Epithelial cell of esophagus (primary cell): ENCODE data around the gene RAPGEF3.
A peak's percentile ranks its signal among the peaks of the same experiment; 100 is the strongest.

Source experiments
- DNase-seq: peaks from one replicate; pipeline ENCODE4 v3.0.0; 2010; ENCODE audit warnings: low read depth
- H3K4me3 ChIP-seq: 2 replicates; pipeline ENCODE4 v1.5.1; 2011; ENCODE audit warnings: mild to moderate bottlenecking, low read length, control low read depth
- CTCF ChIP-seq: IDR thresholded peaks from 2 replicates; pipeline ENCODE4 v1.5.1; 2011; ENCODE audit warnings: low read depth, mild to moderate bottlenecking, low read length, control low read depth, inconsistent platforms; ENCODE audit not compliant: insufficient read depth; ENCODE audit errors: missing control alignments

Gene RAPGEF3

DNA sequence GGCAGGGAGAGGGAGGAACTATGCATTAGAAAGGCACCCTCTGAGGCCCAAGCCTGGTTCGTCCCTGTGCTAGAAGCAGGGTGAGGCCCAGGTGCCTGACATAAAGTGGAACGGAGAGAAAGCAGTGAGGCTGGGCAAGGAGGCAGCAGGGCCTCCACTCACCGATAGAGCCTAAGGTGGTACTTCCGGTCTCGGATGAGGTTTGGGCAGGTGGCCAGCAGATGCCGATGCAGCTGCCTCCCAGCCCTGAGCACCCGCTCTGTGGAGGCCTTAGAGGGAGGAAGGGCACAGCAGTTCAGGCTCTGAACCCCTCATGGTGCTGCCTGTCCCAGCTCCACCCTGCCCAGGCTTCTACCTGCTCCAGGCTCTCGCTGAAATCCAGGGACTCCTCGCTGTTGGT, 7.1 kb downstream of the RAPGEF3 start:
- H3K4me3 ChIP-seq: no peak overlapping the region
- TF ChIP-seq CTCF: no peak
- no peak for DNase-seq

DNA sequence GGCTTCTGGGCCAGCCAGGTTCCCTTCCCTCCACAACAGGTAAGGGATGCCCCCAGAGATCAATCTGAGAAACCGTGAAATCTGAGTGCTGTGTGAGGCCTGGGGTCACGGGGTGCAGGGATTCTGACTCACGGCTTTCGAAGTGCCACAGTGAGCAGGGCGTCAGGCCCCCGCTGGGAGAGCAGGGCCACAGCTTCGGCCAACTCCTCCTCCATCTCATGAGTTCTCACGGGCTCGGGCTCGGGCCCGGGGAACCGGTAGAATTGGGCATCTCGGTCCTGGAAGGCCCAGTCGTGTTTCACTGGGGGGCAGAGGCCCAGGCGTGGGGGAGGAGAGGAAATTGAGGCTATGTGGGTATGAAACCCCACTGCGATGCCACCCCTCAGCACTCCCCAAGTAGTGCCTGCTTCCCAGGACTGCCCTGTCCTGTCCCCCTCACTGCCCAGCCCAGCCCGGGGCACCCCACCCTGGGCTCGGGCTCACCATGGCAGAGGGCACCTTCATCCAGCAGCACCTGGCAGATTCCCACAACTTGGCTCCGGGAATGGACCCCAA, 7.7 kb downstream of the RAPGEF3 start:
- TF ChIP-seq CTCF: no peak
- no peak overlapping the region for H3K4me3 ChIP-seq
- DNase-seq: no peak

- DNase-seq: no peak
- TF ChIP-seq CTCF: no peak
- H3K4me3 ChIP-seq: no peak overlapping the region
These were observed 8.4 kb downstream of the RAPGEF3 start for GRCh38 chr12:47750229-47750798.

DNA sequence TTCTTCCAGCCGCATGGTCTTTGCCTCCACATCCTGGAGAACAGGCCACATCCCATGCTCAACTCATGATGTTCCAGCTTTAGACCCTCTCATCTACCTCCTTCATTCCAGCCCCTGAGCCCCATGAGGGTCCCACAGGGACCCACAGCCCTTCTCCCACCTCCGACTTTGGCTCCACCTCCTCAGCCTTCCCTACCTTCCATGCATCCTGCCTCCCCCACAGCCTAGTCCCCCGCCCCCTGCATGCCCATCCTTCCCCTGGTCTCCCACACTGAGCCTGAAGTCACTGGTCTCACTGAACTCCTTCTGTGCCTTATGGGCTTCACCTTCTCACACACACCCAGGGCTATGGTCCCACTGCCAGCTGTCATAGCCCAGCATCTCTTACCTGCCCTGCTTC, 9.8 kb downstream of the RAPGEF3 start:
- TF ChIP-seq CTCF: no peak

GRCh38 chr12:47748507-47748828, 10.2 kb downstream of the RAPGEF3 start:
- no peak for DNase-seq
- TF ChIP-seq CTCF: no peak
- no peak overlapping the region for H3K4me3 ChIP-seq

More for the DNA sequence above, 9.8 kb downstream of the RAPGEF3 start:
- DNase-seq: no peak
- H3K4me3 ChIP-seq: no peak overlapping the region

DNA sequence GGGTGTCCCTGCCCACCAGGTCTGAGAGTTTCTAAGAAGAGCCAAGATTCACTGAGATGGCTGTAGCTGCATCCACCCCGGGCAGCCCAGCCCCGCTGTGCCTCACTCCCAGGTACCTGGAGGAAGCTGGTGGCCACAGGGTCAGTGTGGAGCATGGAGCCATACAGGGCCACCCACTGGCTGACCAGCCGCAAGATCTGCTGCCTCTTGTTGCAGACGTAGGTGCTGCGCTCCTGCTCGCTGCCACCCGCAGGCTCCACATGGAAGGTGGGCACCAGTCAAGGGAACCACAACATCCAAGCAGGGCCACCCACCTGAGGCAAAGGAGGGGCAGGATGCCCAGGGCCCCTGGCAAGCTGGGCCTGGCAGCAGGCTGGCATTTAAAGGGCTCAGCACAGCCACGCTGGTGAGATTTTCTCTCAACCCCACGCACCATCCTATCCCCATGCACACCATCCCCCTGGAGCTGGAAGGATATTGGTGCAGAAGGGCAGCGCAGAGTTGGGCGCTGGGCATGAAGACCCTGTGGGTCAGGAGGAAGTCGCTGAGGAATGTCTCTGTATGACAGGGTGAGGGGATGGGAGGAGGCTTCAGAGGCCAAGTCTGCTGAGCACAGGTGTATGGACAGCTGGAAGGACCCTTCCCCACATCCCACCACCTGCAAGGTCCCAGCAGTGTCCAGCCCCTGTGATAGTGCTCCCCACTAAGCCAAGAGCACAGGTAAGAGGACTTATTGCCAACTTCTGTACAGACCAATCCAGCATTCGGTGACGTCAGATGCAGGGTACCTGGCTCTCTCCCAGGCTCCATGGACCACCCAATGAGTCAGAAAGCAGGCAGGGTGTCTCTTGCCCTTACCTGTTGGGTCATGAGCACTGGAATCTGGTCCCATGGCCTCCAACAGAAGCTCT, 10.8 kb downstream of the RAPGEF3 start:
- DNase-seq: peak; percentile 48
- TF ChIP-seq CTCF: no peak
- no peak overlapping the region for H3K4me3 ChIP-seq
